Thyroid gland (tissue), 4 donors: ENCODE results near the gene RAB6C.
A peak's percentile ranks its signal among the peaks of the same experiment; 100 is the strongest.

ENCODE experiments used
- POLR2A ChIP-seq, 2 donors: fragments of 450-650 bp; IDR thresholded peaks; one replicate each; pipeline ENCODE4 v1.6.1; 2017; ENCODE audit warnings: antibody characterized with exemption in 2 of 2, mild to moderate bottlenecking in 2 of 2, moderate library complexity in 1 of 2
- TF ChIP-seq, protein P1 (sequence below), 6 experiments: fragments of 200-600 bp in 3 of 6; fragments of 450-650 bp in 3 of 6; sonication (generic) in 3 of 6; IDR thresholded peaks; one replicate each; pipeline ENCODE4 v1.5.1; 2016 to 2019; ENCODE audit warnings: antibody characterized with exemption in 6 of 6, mild to moderate bottlenecking in 2 of 6, inconsistent platforms in 1 of 6, moderate library complexity in 1 of 6

GRCh38 chr2:129936334-129936934, 43.0 kb upstream of the RAB6C start:
- TF ChIP-seq, protein P1, sequence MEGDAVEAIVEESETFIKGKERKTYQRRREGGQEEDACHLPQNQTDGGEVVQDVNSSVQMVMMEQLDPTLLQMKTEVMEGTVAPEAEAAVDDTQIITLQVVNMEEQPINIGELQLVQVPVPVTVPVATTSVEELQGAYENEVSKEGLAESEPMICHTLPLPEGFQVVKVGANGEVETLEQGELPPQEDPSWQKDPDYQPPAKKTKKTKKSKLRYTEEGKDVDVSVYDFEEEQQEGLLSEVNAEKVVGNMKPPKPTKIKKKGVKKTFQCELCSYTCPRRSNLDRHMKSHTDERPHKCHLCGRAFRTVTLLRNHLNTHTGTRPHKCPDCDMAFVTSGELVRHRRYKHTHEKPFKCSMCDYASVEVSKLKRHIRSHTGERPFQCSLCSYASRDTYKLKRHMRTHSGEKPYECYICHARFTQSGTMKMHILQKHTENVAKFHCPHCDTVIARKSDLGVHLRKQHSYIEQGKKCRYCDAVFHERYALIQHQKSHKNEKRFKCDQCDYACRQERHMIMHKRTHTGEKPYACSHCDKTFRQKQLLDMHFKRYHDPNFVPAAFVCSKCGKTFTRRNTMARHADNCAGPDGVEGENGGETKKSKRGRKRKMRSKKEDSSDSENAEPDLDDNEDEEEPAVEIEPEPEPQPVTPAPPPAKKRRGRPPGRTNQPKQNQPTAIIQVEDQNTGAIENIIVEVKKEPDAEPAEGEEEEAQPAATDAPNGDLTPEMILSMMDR (IDR thresholded peaks at IDR 0.05) = peak in 2 of 6 experiments; percentile 32 to 48
- TF ChIP-seq POLR2A (IDR thresholded peaks at IDR 0.05) = no peak
